ENCODE results near the gene ZNF219. TPM values are rescaled to one million over a fixed set of nuclear protein-coding genes. Genes with fewer than 3 reads are reported as not detected.

ZNF219 gene
- total RNA-seq, 1 experiment from 2014 or later = 84.5 TPM

DNA sequence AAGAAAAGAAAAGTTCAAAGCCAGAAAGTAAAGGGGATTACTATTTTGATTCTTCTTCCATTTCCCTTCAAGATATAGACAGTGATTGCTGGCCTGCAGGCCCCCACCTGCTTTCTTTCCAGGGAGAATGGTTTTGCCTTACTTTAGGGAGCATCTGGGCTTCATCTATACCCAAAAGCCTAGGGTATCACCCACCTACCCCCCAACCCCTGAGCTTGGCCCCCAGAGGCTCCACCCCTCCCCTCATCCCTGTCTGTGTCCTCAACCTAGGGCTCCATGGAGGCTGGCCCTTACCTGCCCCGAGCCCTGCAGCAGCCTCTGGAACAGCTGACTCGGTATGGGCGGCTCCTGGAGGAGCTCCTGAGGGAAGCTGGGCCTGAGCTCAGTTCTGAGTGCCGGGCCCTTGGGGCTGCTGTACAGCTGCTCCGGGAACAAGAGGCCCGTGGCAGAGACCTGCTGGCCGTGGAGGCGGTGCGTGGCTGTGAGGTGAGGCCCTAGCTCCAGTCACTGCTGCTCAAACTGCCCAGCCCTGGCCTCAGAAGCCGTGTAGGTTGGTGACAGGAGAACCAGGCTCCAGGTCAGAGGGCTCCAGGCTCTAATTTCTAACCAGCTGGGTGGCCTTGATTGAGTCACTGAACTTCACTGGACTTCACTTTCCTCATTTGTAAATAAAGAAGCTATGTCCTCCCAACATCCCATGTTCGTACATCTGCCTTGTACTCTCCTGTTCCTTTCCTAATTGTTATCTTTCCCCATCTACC lies 14.7 kb downstream of the ZNF219 start:
- no peak overlapping the region for H2BK15ac ChIP-seq (ENCODE audit: low read depth, low read length)
- Mint-ChIP-seq H3K36me3 (ENCODE audit: insufficient read depth in 1 of 3, low read depth in 3 of 3) (peaks cover 54 to 94% (median 82%) of the 10 kb centered on the region in 3 experiments), H3K4me1 (peaks cover 14% of the 10 kb centered on the region in 2 experiments), H3K27me3 (ENCODE audit: low read depth) (no peaks in the 10 kb centered on the region), H3K4me3 (no peak overlapping the region; a peak in 1 of 5 replicates), H3K9me3 (no peaks in the 10 kb centered on the region; a peak in 1 of 5 replicates), H3K27ac (no peak overlapping the region)
- no peaks in the 10 kb centered on the region for H3K23me2 ChIP-seq (ENCODE audit: insufficient read length, low read depth, low read length, poor library complexity, severe bottlenecking)
- H3K4me1 ChIP-seq (ENCODE audit: insufficient read depth, low read length) = no peaks in the 10 kb centered on the region; the same call in 1 of the 2 replicates
- H3K9me3 ChIP-seq (ENCODE audit: control insufficient read depth, low read depth, low read length) = no peaks in the 10 kb centered on the region
- H3K18ac ChIP-seq (ENCODE audit: insufficient read length, low read depth, low read length) = no peak overlapping the region
- H2BK120ac ChIP-seq (ENCODE audit: low read depth, low read length, poor library complexity, severe bottlenecking) = no peak overlapping the region
- H4K20me1 ChIP-seq (ENCODE audit: control insufficient read depth, insufficient read depth, insufficient read length) = no peaks in the 10 kb centered on the region
- WGBS (ENCODE audit: extremely low coverage, insufficient read length, low lambda C conversion rate) = no CpG with 5 or more reads among the region's 11 CpGs
- TF ChIP-seq, protein P1, sequence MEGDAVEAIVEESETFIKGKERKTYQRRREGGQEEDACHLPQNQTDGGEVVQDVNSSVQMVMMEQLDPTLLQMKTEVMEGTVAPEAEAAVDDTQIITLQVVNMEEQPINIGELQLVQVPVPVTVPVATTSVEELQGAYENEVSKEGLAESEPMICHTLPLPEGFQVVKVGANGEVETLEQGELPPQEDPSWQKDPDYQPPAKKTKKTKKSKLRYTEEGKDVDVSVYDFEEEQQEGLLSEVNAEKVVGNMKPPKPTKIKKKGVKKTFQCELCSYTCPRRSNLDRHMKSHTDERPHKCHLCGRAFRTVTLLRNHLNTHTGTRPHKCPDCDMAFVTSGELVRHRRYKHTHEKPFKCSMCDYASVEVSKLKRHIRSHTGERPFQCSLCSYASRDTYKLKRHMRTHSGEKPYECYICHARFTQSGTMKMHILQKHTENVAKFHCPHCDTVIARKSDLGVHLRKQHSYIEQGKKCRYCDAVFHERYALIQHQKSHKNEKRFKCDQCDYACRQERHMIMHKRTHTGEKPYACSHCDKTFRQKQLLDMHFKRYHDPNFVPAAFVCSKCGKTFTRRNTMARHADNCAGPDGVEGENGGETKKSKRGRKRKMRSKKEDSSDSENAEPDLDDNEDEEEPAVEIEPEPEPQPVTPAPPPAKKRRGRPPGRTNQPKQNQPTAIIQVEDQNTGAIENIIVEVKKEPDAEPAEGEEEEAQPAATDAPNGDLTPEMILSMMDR (conservative IDR thresholded peaks at IDR 0.05) = no peak
- no peak for DNase-seq
- no peak overlapping the region for H3K23ac ChIP-seq (ENCODE audit: insufficient read length, low read depth, low read length)
- no peak overlapping the region for H3K4me2 ChIP-seq (ENCODE audit: insufficient read depth, insufficient read length, low read length)
- no peak overlapping the region for H4K8ac ChIP-seq (replicated peaks; ENCODE audit: insufficient read length, low read depth, low read length)
- H3K56ac ChIP-seq (ENCODE audit: insufficient read length, low read depth, low read length) = no peak overlapping the region
- no peak overlapping the region for H2AK5ac ChIP-seq (ENCODE audit: insufficient read length, low read length)
- H2BK20ac ChIP-seq (ENCODE audit: low read depth, low read length, poor library complexity, severe bottlenecking) = no peak overlapping the region
- no peaks in the 10 kb centered on the region for H3K79me1 ChIP-seq (ENCODE audit: insufficient read depth, low read depth, low read length, poor library complexity, severe bottlenecking)
- H3T11ph ChIP-seq (ENCODE audit: low read length) = no peak overlapping the region
- no peak overlapping the region for H3K9ac ChIP-seq (ENCODE audit: extremely low read depth, insufficient read length, low read length)
- no peak overlapping the region for H2AFZ ChIP-seq (ENCODE audit: low read length)
- H3K27ac ChIP-seq (ENCODE audit: insufficient read length, low read depth, low read length) = no peak overlapping the region
- no peak overlapping the region for H4K91ac ChIP-seq (ENCODE audit: insufficient read length, low read depth, low read length)
- H4K5ac ChIP-seq (ENCODE audit: insufficient read length, low read depth, low read length) = no peak overlapping the region
- no peak overlapping the region for H3K14ac ChIP-seq (ENCODE audit: insufficient read depth, low read length)
- no peaks in the 10 kb centered on the region for H3K27me3 ChIP-seq (ENCODE audit: insufficient read depth, low read length)
- H3K4ac ChIP-seq (ENCODE audit: low read depth, low read length) = no peak overlapping the region
- H2BK5ac ChIP-seq (ENCODE audit: insufficient read length, low read length) = no peak overlapping the region
- no peaks in the 10 kb centered on the region for H3K79me2 ChIP-seq (ENCODE audit: insufficient read depth, low read length)
- no peak overlapping the region for H2BK12ac ChIP-seq (ENCODE audit: insufficient read length, low read depth, low read length)

Data from H9 (cell line).